ENCODE results near the gene FIS1.

GRCh38 chr7:101201695-101202602 is 42.9 kb downstream of the FIS1 start:
- TF ChIP-seq POLR2AphosphoS5 (IDR thresholded peaks at IDR 0.05): no peak
- TF ChIP-seq POLR2A (IDR thresholded peaks at IDR 0.05): no peak
- TF ChIP-seq EP300 (IDR thresholded peaks at IDR 0.05): no peak
